Spleen (tissue), 7 donors: ENCODE measurements around the gene CAMKV.

ENCODE experiments used
- POLR2A ChIP-seq, 3 donors: fragments of 450-650 bp; IDR thresholded peaks; one replicate each; pipeline ENCODE4 v1.5.1; 2017; ENCODE audit warnings: antibody characterized with exemption in 3 of 3, mild to moderate bottlenecking in 1 of 3
- TF ChIP-seq, protein P1 (sequence below), 11 experiments: fragments of 200-600 bp in 7 of 11; fragments of 450-650 bp in 4 of 11; sonication (generic) in 4 of 11; IDR thresholded peaks in 8 of 11; conservative IDR thresholded peaks in 3 of 11; 1 replicate in 7 of 11; 2 replicates in 4 of 11; pipeline versions ENCODE4 v1.4.0 to v1.8.0; 2016 to 2021; ENCODE audit warnings: antibody characterized with exemption in 11 of 11, inconsistent platforms in 4 of 11, mild to moderate bottlenecking in 1 of 11
- donor health status: DM: no; HTN: no; CAD: no; lungs with moderate emphysema.
- donor health status: DM: no; HTN: no; CAD: no.
- donor health status: DM: no; HTN: no; CAD: no.

DNA sequence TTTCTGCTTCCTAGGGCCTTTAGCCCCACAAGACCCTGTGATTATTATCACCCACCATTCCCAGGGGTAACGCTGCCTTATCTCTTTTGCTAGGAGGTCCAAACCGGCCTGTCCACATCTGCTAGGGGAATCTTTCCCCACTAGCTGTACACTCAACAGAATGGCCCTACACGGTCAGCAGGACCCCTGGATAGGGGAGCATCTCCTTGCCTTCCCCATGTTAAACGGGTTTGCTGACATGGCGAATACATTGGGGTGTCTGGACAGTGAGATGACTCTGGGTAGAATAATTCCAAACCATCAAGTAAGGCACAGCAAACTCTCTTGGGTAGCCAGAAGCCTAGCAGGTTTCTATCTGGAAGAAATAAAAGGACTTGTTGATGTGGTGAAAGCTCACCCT, 14.0 kb downstream of the CAMKV start:
- TF ChIP-seq, protein P1, sequence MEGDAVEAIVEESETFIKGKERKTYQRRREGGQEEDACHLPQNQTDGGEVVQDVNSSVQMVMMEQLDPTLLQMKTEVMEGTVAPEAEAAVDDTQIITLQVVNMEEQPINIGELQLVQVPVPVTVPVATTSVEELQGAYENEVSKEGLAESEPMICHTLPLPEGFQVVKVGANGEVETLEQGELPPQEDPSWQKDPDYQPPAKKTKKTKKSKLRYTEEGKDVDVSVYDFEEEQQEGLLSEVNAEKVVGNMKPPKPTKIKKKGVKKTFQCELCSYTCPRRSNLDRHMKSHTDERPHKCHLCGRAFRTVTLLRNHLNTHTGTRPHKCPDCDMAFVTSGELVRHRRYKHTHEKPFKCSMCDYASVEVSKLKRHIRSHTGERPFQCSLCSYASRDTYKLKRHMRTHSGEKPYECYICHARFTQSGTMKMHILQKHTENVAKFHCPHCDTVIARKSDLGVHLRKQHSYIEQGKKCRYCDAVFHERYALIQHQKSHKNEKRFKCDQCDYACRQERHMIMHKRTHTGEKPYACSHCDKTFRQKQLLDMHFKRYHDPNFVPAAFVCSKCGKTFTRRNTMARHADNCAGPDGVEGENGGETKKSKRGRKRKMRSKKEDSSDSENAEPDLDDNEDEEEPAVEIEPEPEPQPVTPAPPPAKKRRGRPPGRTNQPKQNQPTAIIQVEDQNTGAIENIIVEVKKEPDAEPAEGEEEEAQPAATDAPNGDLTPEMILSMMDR (IDR thresholded peaks at IDR 0.05 in 8 of 11, conservative IDR thresholded peaks at IDR 0.05 in 3 of 11), result no peak
- TF ChIP-seq POLR2A (IDR thresholded peaks at IDR 0.05), result no peak
